GM19035 (cell line): ENCODE results near the gene MTOR.
"Not testable (repeated sequence)": the region's sequence is repeated elsewhere in the genome, so short reads cannot be mapped to it uniquely, and the experiment has no call there.

Experiments
- ATAC-seq: cut with Tn5 transposase; IDR thresholded peaks from one replicate; pipeline ENCODE4 v1.9.1; 2021; ENCODE audit not compliant: unreplicated experiment

The MTOR gene

DNA sequence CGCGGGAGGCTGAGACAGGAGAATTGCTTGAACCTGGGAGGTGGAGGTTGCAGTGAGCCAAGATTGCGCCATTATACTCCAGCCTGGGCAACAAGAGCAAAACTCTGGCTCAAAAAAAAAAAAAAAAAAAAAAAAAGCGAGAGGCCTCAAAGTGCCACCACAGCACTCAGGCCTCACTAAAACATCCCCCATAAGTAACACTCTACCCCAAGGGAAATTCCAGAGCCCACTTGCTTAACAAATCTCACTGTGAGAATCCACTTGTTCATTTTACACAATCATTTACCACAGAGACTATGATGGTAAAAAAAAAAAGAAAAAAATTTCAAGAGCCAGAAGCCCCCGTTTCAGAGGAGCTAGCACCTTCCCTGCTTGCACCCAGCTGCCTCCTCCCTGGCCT, 136.4 kb downstream of the MTOR start:
- ATAC-seq = no peak

- no peak for ATAC-seq
Measured at GRCh38 chr1:11124965-11125364, 137.4 kb downstream of the MTOR start.

GRCh38 chr1:11116318-11116717, 146.0 kb downstream of the MTOR start:
- no peak for ATAC-seq

DNA sequence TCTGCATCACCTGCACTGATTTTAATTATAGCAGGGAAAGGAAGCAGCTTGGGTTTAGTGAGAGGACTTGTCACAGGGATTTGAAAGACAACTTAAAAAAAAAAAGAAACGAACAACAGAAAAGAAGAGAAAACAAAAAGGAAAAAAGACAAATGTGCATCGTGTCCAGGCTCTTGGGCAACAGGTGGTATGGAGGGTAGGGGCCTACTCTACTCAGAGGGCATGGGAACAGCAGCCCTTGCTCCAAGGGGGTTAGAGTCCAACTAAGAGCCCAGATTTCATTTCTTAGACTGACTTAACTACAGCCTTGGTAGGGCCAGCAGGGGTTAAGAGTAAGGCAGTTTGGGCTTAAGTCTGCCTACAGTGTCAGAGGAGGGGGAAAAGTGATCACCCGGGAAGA, 147.4 kb downstream of the MTOR start:
- ATAC-seq = no peak

GRCh38 chr1:11109047-11109760, 153.1 kb downstream of the MTOR start:
- ATAC-seq = no peak

GRCh38 chr1:11107599-11107998, 154.8 kb downstream of the MTOR start:
- no peak for ATAC-seq

GRCh38 chr1:11105586-11105985, 156.8 kb downstream of the MTOR start:
- ATAC-seq = no peak

- ATAC-seq = no peak
Measured at GRCh38 chr1:11101347-11101746, 161.0 kb downstream of the MTOR start.

DNA sequence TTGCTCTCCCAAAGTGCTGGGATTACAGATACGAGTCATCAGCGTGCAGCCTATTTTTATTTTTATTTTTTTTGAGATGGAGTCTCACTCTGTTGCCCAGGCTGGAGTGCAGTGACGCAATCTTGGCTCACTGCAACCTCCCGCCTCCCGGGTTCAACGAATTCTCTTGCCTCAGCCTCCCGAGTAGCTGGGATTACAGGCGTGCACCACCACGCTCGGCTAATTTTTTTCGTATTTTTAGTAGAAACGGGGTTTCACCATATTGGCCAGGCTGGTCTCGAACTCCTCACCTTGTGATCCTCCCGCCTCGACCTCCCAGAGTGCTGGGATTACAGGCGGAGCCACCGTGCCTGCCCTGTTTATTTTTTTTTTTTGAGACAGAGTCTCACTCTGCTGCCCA, 161.5 kb downstream of the MTOR start:
- not testable (repeated sequence) for ATAC-seq

- no peak for ATAC-seq
Measured at GRCh38 chr1:11100149-11100493, 162.2 kb downstream of the MTOR start.

DNA sequence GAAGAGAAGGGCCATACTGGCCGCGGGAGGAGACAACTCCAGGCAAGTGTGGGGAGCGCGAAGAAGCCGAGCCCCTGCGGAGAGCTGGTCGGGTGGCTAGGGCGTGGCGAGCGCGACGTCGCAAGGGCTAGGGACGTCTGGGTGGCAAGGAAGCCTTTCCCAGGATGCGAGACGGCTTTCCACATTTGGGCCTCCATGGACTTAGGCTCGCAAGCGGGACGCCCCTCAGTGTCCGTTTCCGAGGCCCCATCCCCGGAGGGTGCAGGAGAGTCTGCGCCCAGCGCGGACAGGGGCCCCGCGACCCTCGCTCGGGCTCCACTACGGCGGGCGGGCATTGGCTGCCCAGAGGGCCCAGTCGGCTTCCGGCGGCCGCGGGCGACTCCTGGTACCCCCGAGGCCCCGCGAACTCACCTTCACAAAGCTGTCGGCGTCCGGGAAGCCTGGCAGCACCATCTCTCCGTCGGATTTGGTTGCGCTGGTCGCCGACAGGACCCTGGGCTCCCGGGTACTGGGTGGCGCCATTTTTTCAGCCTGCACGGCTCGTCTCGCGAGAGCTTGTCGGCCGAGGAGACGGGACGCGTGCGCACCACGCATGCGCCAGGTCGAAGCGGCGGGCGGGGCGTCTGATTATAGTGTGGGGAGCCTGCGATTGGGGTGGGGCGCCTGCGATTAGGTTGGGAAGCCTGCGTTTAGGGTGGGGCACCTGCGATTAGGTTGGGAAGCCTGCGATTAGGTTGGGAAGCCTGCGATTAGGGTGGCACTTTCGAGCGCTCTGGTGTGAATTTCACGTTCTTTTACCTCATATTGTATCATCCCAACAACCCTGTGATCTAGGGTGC, 162.8 kb downstream of the MTOR start, which contains the start of gene EXOSC10:
EXOSC10 (minus strand) TSS at position 560 of the 839 bp plus-strand sequence; CDS start at position 522, 38 bp downstream.
- ATAC-seq = peak; percentile 89

DNA sequence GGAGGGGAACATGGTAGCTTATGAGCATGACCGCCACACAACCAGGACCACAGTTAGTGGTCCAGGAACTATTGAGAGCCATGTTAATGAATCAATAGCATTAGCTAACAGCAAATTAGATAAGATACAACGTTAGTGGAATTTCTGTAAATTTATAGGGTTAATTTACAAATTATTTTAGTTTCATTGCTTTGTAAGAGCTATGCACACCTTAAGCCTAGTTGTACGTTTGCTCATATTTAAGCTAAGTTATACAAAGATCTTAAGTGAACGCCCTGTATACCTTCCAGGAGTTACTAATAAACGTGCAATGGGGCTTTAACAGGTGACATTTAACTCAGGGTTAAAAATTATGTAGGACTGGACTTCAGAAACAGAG, 163.4 kb downstream of the MTOR start:
- ATAC-seq = no peak

DNA sequence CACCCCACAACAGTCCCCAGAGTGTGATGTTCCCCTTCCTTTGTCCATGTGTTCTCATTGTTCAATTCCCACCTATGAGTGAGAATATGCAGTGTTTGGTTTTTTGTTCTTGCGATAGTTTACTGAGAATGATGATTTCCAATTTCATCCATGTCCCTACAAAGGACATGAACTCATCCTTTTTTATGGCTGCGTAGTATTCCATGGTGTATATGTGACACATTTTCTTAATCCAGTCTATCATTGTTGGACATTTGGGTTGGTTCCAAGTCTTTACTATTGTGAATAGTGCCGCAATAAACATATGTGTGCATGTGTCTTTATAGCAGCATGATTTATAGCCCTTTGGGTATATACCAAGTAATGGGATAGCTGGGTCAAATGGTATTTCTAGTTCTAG, 178.6 kb downstream of the MTOR start:
- ATAC-seq = not testable (repeated sequence)

DNA sequence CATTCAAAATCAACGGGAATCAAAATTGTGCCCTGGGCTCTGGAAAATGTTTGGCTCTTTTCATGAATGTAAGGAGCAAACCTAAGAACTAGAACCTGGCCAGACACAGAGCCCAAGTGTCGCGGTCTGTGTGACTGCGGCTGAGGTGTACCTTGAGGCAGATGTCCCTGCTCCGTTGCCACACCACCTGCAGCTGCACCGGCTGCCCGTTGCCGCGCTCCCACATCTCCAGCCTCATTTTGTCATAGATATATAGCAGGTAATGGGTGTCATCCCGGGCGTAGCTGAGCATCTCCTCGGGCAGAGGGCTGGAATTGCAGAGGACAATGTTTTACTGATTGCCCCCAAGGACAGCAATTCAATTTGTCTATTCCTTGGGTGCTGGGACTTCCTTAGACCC, 181.4 kb downstream of the MTOR start:
- no peak for ATAC-seq

DNA sequence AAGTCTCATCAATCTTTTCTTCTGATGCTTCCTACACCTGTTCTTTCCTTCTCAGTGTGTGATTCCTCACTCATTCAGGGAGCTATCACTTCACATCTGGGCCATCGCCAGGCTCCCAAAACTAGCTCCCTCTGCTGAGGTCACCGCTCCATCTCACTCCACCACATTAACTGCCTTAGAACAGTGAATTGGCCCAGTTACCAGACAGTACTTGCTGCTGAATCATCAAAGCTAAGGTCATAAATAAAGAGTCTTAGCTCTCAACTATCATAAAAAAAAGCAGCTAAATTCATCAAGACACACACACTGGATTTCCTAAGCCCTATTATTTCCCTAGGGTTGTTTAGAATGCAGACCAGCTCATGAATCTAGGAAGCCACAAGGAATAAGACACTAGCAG, 183.7 kb downstream of the MTOR start:
- no peak for ATAC-seq

DNA sequence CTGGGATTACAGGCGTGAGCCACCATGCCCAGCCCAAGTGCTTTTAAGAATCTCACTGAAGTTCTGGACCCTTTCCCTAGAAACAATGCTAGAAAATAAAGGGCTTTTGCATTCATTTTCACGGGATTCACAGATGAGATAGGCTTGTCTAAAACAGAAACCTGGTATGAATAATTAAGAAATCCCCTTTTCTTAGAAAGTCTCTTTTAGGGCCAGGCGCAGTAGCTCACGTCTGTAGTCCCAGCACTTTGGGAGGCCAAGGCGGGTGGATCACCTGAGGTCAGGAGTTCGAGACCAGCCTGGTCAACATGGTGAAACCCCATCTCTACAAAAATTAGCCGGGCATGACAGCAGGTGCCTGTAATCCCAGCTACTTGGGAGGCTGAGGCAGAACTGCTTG, 189.0 kb downstream of the MTOR start:
- ATAC-seq = not testable (repeated sequence)

GRCh38 chr1:11072216-11072917, 190.0 kb downstream of the MTOR start:
- no peak for ATAC-seq

- no peak for ATAC-seq
Measured at GRCh38 chr1:11071463-11072215, 190.7 kb downstream of the MTOR start.

GRCh38 chr1:11070876-11071275, 191.5 kb downstream of the MTOR start:
- no peak for ATAC-seq

DNA sequence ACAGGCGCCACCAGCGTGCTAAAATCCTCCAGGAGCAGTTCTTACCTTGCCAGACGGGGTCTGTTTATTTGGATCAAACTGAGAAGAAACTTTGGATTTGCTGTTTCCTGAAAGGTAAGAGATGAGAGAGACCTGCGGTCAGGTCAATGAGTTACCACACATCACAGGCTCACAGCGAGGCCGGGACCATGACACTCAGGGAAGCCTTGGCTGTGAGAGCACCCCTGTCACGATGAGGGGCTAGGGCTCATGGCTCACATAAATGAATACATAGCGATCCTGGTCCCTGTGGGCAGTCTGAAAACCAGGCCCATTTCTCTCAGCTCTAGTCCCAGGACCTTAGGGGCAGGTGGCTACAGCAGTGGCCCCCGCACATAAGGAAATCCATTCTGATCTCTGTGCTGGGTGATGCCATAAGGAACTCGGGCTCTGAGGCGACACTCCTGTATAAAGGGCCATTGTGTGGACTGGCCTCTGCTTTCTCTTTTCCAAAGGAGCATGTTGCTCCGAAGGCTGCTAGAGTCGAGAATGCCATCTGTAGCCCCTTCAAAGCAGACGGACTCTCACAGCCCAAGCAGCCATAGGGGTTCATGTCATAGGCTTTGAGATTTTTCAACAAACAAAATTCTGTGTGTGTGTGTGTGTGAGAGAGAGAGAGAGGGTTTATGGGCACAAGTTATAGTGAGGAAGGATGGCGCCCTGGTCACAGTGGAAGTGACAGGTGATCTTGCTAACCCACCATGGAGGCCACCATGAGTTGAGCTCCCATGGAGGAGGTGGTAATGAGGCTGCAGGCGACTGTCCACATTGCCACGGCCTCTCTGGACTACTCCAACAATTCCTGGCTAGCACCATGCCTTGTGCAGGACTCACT, 193.5 kb downstream of the MTOR start:
- no peak for ATAC-seq
